GM12878 (cell line): ENCODE data around the gene NPEPPS. TPM values are rescaled to one million over a fixed set of nuclear protein-coding genes. Genes with fewer than 3 reads are reported as not detected.
A peak's percentile ranks its signal among the peaks of the same experiment; 100 is the strongest.

Experiments
- ATAC-seq: fragments of 200-7000 bp; cut with Tn5 transposase; 3 replicates; pipeline ENCODE4 v1.9.1; 2020; ENCODE audit warnings: mild to moderate bottlenecking, moderate library complexity
- BruUV-seq: library from RNA; stranded (reverse); fragments of 400-500 nt; replicated peaks from 2 replicates; lab custom pipeline; 2021; lab: Mats Ljungman, UMichigan
- CTCF ChIA-PET: fragments of 300-600 bp; sonication (Branson Sonifier 250); formaldehyde crosslinking; extraction: SDS; loops from one replicate; lab custom pipeline; 2021; ENCODE audit warnings: inconsistent platforms; lab: Yijun Ruan, JAX
- POLR2A ChIA-PET: fragments of 350-600 bp; formaldehyde crosslinking; extraction: SDS; loops from one replicate; lab custom pipeline; 2021; ENCODE audit warnings: inconsistent platforms; lab: Charles Lee
- RAD21 ChIA-PET: fragments of 300-600 bp; sonication (Branson Sonifier 250); formaldehyde crosslinking; loops from one replicate; lab custom pipeline; 2023; ENCODE audit warnings: antibody characterized with exemption; ENCODE audit not compliant: unreplicated experiment; lab: Charles Lee
- SMC1A ChIA-PET: fragments of 300-600 bp; sonication (Branson Sonifier 250); formaldehyde crosslinking; loops from one replicate; lab custom pipeline; 2023; ENCODE audit not compliant: unreplicated experiment, uncharacterized antibody; lab: Charles Lee
- DNase-seq: peaks from one replicate; pipeline ENCODE4 v3.0.0-alpha.2; 2011; ENCODE audit warnings: low read depth, low spot score
- FAIRE-seq: peaks from 3 replicates; lab custom pipeline; 2011; peaks lifted over from hg19 to GRCh38; lab: Jason Lieb, UNC
- H2AFZ ChIP-seq: 2 replicates; pipeline ENCODE4 v1.6.0; 2011; ENCODE audit warnings: low read depth, low read length, control low read depth; ENCODE audit not compliant: control insufficient read depth
- H3K27ac ChIP-seq: 2 replicates; pipeline ENCODE4 v1.5.1; 2011; ENCODE audit warnings: control low read depth; ENCODE audit not compliant: control insufficient read depth, insufficient read depth
- H3K27me3 ChIP-seq, 2 experiments: replicated peaks in 1 of 2; 2 replicates each; pipeline versions ENCODE4 v1.6.0 to v1.6.1; 2011; ENCODE audit warnings: low read length in 1 of 2; ENCODE audit not compliant: control insufficient read depth in 2 of 2, insufficient read depth in 2 of 2
- H3K36me3 ChIP-seq, 2 experiments: 2 replicates each; pipeline ENCODE4 v1.5.1; 2011; ENCODE audit warnings: low read length in 1 of 2; ENCODE audit not compliant: control insufficient read depth in 2 of 2, insufficient read depth in 2 of 2
- H3K4me1 ChIP-seq: 2 replicates; pipeline ENCODE4 v1.6.1; 2011; ENCODE audit warnings: mild to moderate bottlenecking, low read length, moderate library complexity, mixed read lengths; ENCODE audit not compliant: control insufficient read depth, insufficient read depth
- H3K4me2 ChIP-seq: 2 replicates; pipeline ENCODE4 v1.6.0; 2011; ENCODE audit warnings: control low read depth; ENCODE audit not compliant: control insufficient read depth, insufficient read depth
- H3K4me3 ChIP-seq: fragments of 200-600 bp; sonication (generic); 2 replicates; pipeline ENCODE4 v1.5.1; 2016
- H3K79me2 ChIP-seq: 2 replicates; pipeline ENCODE4 v1.6.0; 2011; ENCODE audit warnings: low read length; ENCODE audit not compliant: control insufficient read depth, insufficient read depth
- H3K9ac ChIP-seq: 2 replicates; pipeline ENCODE4 v1.8.0; 2011; ENCODE audit warnings: low read length, control low read depth, mixed read lengths; ENCODE audit not compliant: control insufficient read depth, insufficient read depth
- H3K9me3 ChIP-seq: replicated peaks from 3 replicates; pipeline ENCODE4 v1.5.1; 2011; ENCODE audit warnings: mild to moderate bottlenecking, low read length; ENCODE audit not compliant: control insufficient read depth, insufficient read depth
- H4K20me1 ChIP-seq: 2 replicates; pipeline ENCODE4 v1.6.0; 2011; ENCODE audit not compliant: control insufficient read depth, insufficient read depth
- CEBPB ChIP-seq, 2 experiments: fragments of 150-350 bp in 1 of 2; IDR thresholded peaks; 2 replicates each; pipeline ENCODE4 v1.6.1; 2012 to 2014; ENCODE audit warnings: low read depth in 2 of 2, low read length in 2 of 2, borderline replicate concordance in 1 of 2, inconsistent platforms in 1 of 2
- DPF2 ChIP-seq: fragments of 450-650 bp; IDR thresholded peaks from 2 replicates; pipeline ENCODE4 v1.6.1; 2017; ENCODE audit warnings: mild to moderate bottlenecking
- GATAD2B ChIP-seq: fragments of 450-650 bp; conservative IDR thresholded peaks from 2 replicates; pipeline ENCODE4 v1.6.1; 2017; ENCODE audit warnings: low read depth, mild to moderate bottlenecking, moderate library complexity
- MTA2 ChIP-seq: fragments of 450-650 bp; IDR thresholded peaks from 2 replicates; pipeline ENCODE4 v1.6.1; 2016; ENCODE audit warnings: low read depth, mild to moderate bottlenecking, moderate library complexity
- SPI1 ChIP-seq: IDR thresholded peaks from 2 replicates; pipeline ENCODE4 v1.6.1; 2011; ENCODE audit warnings: low read depth, mild to moderate bottlenecking, low read length, moderate library complexity, borderline replicate concordance; ENCODE audit not compliant: insufficient read depth
- SREBF2 ChIP-seq: IDR thresholded peaks from 2 replicates; pipeline ENCODE4 v1.6.1; 2012; ENCODE audit warnings: mild to moderate bottlenecking, low read length
- WGBS: methylation state at CpG from one replicate; pipeline ENCODE4 v1.1.6; 2016; ENCODE audit warnings: low lambda C conversion rate; ENCODE audit not compliant: insufficient replicate concordance, insufficient coverage; ENCODE audit errors: missing lambda C conversion rate; 5-methylcytosine and 5-hydroxymethylcytosine counted together
- in situ Hi-C: fragments of 300-500 bp; cut with MboI; formaldehyde crosslinking; loops from 9 replicates; pipeline ENCODE4 v1.14.3; 2018; ENCODE audit warnings: mixed read lengths
- intact Hi-C: fragments of 100-400 bp; cut with micrococcal nuclease; formaldehyde crosslinking; loops from one replicate; pipeline ENCODE4 v1.14.2; 2022; ENCODE audit not compliant: unreplicated experiment
- polyA plus RNA-seq, 11 experiments: library from polyadenylated mRNA; depleted of rRNA in 4 of 11; unstranded in 6 of 11; stranded (reverse) in 5 of 11; fragments of >200 nt; fragmentation: Nextera tagmentation in 4 of 11; fragmentation: Illumina TruSeq in 1 of 11; extraction: Ambion mirVana in 4 of 11; extraction: Trizol in 1 of 11; gene quantifications; 1 replicate in 1 of 11; 2 replicates in 10 of 11; pipeline versions ENCODE4 v1.2.1 to v1.2.3, GENCODE V29; 2011 to 2016; ENCODE audit warnings: inconsistent platforms in 2 of 11, missing spikeins in 2 of 11, low read depth in 1 of 11
- total RNA-seq, 4 experiments: library from RNA; depleted of rRNA in 3 of 4; stranded (reverse); fragments of >200 nt in 3 of 4; fragmentation: Illumina TruSeq in 1 of 4; extraction: Trizol in 1 of 4; gene quantifications; 2 replicates each; pipeline versions ENCODE4 v1.2.1 to v1.2.3, GENCODE V29; 2013 to 2021
- TF ChIP-seq, protein P1 (sequence below): IDR thresholded peaks from 2 replicates; pipeline ENCODE4 v1.6.1; 2012; ENCODE audit warnings: low read length, inconsistent platforms
- TF ChIP-seq, protein P2 (sequence below): fragments of 450-650 bp; IDR thresholded peaks from 2 replicates; pipeline ENCODE4 v1.6.1; 2017; ENCODE audit warnings: antibody characterized with exemption, mild to moderate bottlenecking, moderate library complexity
- TF ChIP-seq, protein P3 (sequence below): fragments of 450-650 bp; IDR thresholded peaks from 2 replicates; pipeline ENCODE4 v1.6.1; 2017; ENCODE audit warnings: borderline replicate concordance

The NPEPPS gene
- total and polyA plus RNA-seq, 10 of the 15 experiments (the other 5 are each of a cell fraction or from before 2014, with no cell fraction given): 25.8 to 214 (median 64.6) TPM

DNA sequence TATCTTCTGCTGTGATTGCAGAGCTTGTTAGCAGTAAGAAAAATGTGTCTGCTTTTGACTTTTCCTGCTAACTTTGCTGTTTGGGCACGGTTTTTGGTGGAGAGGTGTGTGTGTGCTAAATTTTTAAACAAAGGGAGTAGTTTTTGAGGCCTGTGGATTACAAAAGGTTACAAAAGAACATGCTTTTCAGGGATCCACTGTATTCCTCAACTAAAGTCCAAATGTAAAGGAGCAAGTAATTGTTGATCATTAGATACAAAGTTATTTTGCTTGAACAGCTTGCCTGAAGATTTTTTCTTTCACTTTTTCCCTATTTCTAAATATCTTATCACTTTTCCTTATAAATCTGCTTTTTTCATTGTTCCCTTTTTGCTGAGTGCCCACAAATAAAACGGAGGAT is 120.8 kb downstream of the NPEPPS start:
- H3K79me2 ChIP-seq: peaks cover 71% of the 10 kb centered on the region
- intact Hi-C loops (loop anchor here (10.0 kb wide), 1 partner anchor 83 kb away; the partner anchor contains the start of gene TBX21), in situ Hi-C loops (no loop called here)
- peak overlapping the region; percentile 77 for H3K4me3 ChIP-seq
- 3% methylated on average over 2 of the region's 2 CpGs for WGBS
- peaks cover 22% of the 10 kb centered on the region for H3K4me1 ChIP-seq
- ATAC-seq (no peak), DNase-seq (no peak), FAIRE-seq (no peak)
- no peaks in the 10 kb centered on the region for H3K27me3 ChIP-seq
- no peak for TF ChIP-seq SREBF2
- TF ChIP-seq SPI1: no peak
- TF ChIP-seq, protein P1, sequence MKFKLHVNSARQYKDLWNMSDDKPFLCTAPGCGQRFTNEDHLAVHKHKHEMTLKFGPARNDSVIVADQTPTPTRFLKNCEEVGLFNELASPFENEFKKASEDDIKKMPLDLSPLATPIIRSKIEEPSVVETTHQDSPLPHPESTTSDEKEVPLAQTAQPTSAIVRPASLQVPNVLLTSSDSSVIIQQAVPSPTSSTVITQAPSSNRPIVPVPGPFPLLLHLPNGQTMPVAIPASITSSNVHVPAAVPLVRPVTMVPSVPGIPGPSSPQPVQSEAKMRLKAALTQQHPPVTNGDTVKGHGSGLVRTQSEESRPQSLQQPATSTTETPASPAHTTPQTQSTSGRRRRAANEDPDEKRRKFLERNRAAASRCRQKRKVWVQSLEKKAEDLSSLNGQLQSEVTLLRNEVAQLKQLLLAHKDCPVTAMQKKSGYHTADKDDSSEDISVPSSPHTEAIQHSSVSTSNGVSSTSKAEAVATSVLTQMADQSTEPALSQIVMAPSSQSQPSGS: no peak
- TF ChIP-seq, protein P2, sequence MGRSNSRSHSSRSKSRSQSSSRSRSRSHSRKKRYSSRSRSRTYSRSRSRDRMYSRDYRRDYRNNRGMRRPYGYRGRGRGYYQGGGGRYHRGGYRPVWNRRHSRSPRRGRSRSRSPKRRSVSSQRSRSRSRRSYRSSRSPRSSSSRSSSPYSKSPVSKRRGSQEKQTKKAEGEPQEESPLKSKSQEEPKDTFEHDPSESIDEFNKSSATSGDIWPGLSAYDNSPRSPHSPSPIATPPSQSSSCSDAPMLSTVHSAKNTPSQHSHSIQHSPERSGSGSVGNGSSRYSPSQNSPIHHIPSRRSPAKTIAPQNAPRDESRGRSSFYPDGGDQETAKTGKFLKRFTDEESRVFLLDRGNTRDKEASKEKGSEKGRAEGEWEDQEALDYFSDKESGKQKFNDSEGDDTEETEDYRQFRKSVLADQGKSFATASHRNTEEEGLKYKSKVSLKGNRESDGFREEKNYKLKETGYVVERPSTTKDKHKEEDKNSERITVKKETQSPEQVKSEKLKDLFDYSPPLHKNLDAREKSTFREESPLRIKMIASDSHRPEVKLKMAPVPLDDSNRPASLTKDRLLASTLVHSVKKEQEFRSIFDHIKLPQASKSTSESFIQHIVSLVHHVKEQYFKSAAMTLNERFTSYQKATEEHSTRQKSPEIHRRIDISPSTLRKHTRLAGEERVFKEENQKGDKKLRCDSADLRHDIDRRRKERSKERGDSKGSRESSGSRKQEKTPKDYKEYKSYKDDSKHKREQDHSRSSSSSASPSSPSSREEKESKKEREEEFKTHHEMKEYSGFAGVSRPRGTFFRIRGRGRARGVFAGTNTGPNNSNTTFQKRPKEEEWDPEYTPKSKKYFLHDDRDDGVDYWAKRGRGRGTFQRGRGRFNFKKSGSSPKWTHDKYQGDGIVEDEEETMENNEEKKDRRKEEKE: no peak
- TF ChIP-seq GATAD2B: no peak
- TF ChIP-seq CEBPB (IDR thresholded peaks at IDR 0.05; ENCODE audit: borderline replicate concordance in 1 of 2, low read depth in 2 of 2, low read length in 2 of 2): no peak
- no peak for TF ChIP-seq DPF2
- TF ChIP-seq MTA2: no peak
- TF ChIP-seq, protein P3, sequence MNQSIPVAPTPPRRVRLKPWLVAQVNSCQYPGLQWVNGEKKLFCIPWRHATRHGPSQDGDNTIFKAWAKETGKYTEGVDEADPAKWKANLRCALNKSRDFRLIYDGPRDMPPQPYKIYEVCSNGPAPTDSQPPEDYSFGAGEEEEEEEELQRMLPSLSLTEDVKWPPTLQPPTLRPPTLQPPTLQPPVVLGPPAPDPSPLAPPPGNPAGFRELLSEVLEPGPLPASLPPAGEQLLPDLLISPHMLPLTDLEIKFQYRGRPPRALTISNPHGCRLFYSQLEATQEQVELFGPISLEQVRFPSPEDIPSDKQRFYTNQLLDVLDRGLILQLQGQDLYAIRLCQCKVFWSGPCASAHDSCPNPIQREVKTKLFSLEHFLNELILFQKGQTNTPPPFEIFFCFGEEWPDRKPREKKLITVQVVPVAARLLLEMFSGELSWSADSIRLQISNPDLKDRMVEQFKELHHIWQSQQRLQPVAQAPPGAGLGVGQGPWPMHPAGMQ: no peak
- H3K36me3 ChIP-seq: peaks cover 4 to 27% of the 10 kb centered on the region in 2 experiments
- peak overlapping the region; percentile 86 for H3K9ac ChIP-seq
- CTCF ChIA-PET: interaction anchor here (1.1 to 6.9 kb wide), 3 partner anchors 14 to 179 kb away, joined by 3 to 75 read pairs (median 4); partner anchors contain the start of genes LRRC46 and MRPL10
- no peak overlapping the region for H2AFZ ChIP-seq
- SMC1A ChIA-PET: interaction anchor here (1.2 to 2.6 kb wide), 4 partner anchors 10 to 48 kb away, joined by 3 to 12 read pairs (median 4); no protein-coding TSS in a partner anchor
- H3K27ac ChIP-seq: peak overlapping the region; percentile 75; the same call in 1 of the 2 replicates
- POLR2A ChIA-PET: interaction anchor here (1.0 to 3.4 kb wide), 2 partner anchors 12 to 28 kb away, joined by 3 to 18 read pairs; no protein-coding TSS in a partner anchor
- RAD21 ChIA-PET: interaction anchor here (3.3 kb wide), 1 partner anchor 12 kb away, joined by 21 read pairs; no protein-coding TSS in a partner anchor
- TSS peak; percentile 58 for BruUV-seq
- peaks cover 6% of the 10 kb centered on the region; the same call in 1 of the 2 replicates for H4K20me1 ChIP-seq
- H3K4me2 ChIP-seq: peak overlapping the region; percentile 61
- no peaks in the 10 kb centered on the region for H3K9me3 ChIP-seq
